ENCODE data around the gene OPRM1. TPM values are rescaled to one million over a fixed set of nuclear protein-coding genes. Genes with fewer than 3 reads are reported as not detected.

OPRM1 gene
- total RNA-seq, 4 donors from 2014 or later, result not detected

GRCh38 chr6:154058963-154059680 is 20.1 kb downstream of the OPRM1 start:
- H3K4me1 ChIP-seq, result no peaks in the 10 kb centered on the region
- TF ChIP-seq CTCF (IDR thresholded peaks at IDR 0.05) (no peak), POLR2A (IDR thresholded peaks at IDR 0.05) (no peak)
- no peaks in the 10 kb centered on the region for H3K36me3 ChIP-seq
- H3K27ac ChIP-seq, result no peak overlapping the region
- no peaks in the 10 kb centered on the region for H3K27me3 ChIP-seq
- H3K4me3 ChIP-seq, result no peak overlapping the region
- no peaks in the 10 kb centered on the region for H3K9me3 ChIP-seq
- DNase-seq, result no peak

GRCh38 chr6:154060076-154060475 is 21.0 kb downstream of the OPRM1 start:
- H3K4me1 ChIP-seq, result no peaks in the 10 kb centered on the region
- no peak for DNase-seq
- no peaks in the 10 kb centered on the region for H3K36me3 ChIP-seq

GRCh38 chr6:154070041-154070440 is 31.0 kb downstream of the OPRM1 start:
- Histone ChIP-seq H3K4me1 (no peaks in the 10 kb centered on the region), H3K27ac (no peak overlapping the region), H3K36me3 (no peaks in the 10 kb centered on the region), H3K4me3 (no peak overlapping the region), H3K27me3 (no peaks in the 10 kb centered on the region), H3K9me3 (no peaks in the 10 kb centered on the region)
- no peak for TF ChIP-seq CTCF (IDR thresholded peaks at IDR 0.05)
- no peak for TF ChIP-seq POLR2A (IDR thresholded peaks at IDR 0.05)
- DNase-seq, result no peak

More at GRCh38 chr6:154060076-154060475, 21.0 kb downstream of the OPRM1 start:
- Histone ChIP-seq H3K27ac (no peak overlapping the region), H3K9me3 (no peaks in the 10 kb centered on the region), H3K27me3 (no peaks in the 10 kb centered on the region), H3K4me3 (no peak overlapping the region)
- TF ChIP-seq CTCF (IDR thresholded peaks at IDR 0.05) (no peak), POLR2A (IDR thresholded peaks at IDR 0.05) (no peak)

GRCh38 chr6:154070657-154071056 is 31.6 kb downstream of the OPRM1 start:
- no peaks in the 10 kb centered on the region for H3K4me1 ChIP-seq
- no peaks in the 10 kb centered on the region for H3K9me3 ChIP-seq
- H3K27me3 ChIP-seq, result no peaks in the 10 kb centered on the region
- H3K27ac ChIP-seq, result no peak overlapping the region
- no peaks in the 10 kb centered on the region for H3K36me3 ChIP-seq
- H3K4me3 ChIP-seq, result no peak overlapping the region
- TF ChIP-seq CTCF (IDR thresholded peaks at IDR 0.05) (no peak), POLR2A (IDR thresholded peaks at IDR 0.05) (no peak)
- DNase-seq, result no peak

GRCh38 chr6:154071236-154071635 is 32.2 kb downstream of the OPRM1 start:
- TF ChIP-seq POLR2A (IDR thresholded peaks at IDR 0.05) (no peak), CTCF (IDR thresholded peaks at IDR 0.05) (no peak)
- Histone ChIP-seq H3K4me3 (no peak overlapping the region), H3K4me1 (no peaks in the 10 kb centered on the region)

More at GRCh38 chr6:154071236-154071635, 32.2 kb downstream of the OPRM1 start:
- Histone ChIP-seq H3K9me3 (no peaks in the 10 kb centered on the region), H3K27ac (no peak overlapping the region), H3K36me3 (no peaks in the 10 kb centered on the region), H3K27me3 (no peaks in the 10 kb centered on the region)
- no peak for DNase-seq

All from Peyer's patch (tissue), 4 donors.